Raji (cell line): Measurements from ENCODE around the gene ABCA10.

Experiments
- POLR2A ChIP-seq: IDR thresholded peaks from 2 replicates; pipeline ENCODE4 v1.6.1; 2011; ENCODE audit warnings: low read depth, low read length, control low read depth; ENCODE audit not compliant: insufficient read depth

The ABCA10 gene

GRCh38 chr17:69232650-69233049 lies 4.0 kb upstream of the ABCA10 start:
- no peak for TF ChIP-seq POLR2A

GRCh38 chr17:69231521-69231920 lies 2.9 kb upstream of the ABCA10 start:
- TF ChIP-seq POLR2A = no peak

DNA sequence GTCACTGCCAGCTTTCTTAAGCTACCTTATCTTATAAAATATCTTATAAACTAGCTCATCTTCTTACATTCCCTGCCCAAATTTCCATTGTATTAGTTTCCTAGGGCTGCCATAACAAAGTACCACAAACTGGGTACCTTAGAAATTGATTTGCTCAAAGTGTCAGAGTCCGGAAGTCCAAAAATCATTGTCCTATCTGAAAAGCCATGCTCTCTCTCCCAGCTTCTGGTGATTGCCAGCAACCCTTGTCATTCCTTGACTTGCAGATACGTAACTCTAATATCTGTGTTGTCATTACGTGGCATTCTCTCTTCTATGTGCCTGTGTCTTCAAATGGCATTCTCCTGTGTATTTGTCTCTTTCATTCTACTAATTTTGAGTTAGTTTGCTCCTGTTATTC lies 2.3 kb upstream of the ABCA10 start:
- TF ChIP-seq POLR2A = no peak

DNA sequence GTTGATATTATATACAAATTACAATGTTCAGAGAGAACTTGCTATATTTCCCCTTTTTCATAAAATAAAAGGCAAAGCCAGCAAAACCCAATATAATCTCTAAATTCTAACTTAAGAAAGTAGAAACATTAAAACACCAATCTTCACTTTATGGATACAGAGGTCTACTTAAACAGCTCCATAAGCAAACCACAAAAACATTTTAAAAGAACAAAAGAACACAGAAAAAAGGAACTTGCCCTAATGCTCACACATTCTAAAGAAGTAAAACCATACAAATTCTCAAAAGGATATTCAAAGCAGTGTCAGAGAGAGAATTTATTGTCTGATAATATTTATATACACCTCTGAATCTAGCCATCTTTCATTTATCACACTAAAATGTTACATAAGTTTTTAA lies 606 bp downstream of the ABCA10 start:
- no peak for TF ChIP-seq POLR2A

GRCh38 chr17:69227541-69227940 lies 1.1 kb downstream of the ABCA10 start:
- TF ChIP-seq POLR2A = no peak

- TF ChIP-seq POLR2A = no peak
Observed at GRCh38 chr17:69223809-69224208, 4.8 kb downstream of the ABCA10 start.

DNA sequence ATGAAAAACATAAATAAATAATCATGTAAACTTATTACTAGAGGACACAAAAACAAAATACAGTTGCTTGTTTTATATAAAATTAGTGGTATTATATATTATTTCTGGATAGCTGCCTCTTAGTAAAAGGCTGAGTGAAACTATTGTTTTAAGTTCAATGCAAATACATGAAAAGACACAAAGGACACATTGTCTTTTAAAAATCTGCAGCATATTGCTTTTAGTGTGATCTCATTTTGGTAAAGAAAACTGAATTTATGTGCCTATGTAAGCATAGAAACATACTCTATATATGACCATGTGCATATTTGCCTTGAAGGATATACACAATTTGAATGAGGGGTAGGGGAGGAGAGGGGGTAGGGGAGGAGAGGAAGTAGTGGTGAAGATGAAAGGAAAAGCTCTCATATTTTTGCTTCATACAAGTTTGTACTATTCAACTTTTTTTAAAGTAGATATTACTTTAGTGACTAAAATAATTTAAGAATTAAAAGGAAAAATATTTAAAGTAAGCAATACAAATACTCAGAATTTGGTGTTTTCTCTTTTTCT lies 5.8 kb downstream of the ABCA10 start:
- TF ChIP-seq POLR2A = no peak

DNA sequence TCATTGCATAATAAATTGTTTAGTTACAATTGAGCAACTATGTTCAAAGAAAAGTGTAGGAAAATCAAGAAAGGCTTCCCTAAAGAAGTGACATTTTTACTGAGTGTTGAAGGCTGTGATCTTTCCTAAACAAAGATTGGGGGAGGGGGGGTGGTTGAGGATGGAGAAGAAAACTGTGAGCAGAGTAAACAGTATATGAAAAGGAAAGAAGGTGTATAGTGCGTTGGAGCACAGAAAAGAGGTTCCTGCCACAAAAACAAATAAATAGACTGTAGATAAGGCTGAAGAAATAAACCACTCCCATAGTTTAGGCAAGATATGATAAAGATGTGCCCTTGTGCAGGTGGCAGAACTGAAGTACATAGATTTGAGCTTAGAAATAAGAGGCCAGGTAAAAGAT lies 8.5 kb downstream of the ABCA10 start:
- no peak for TF ChIP-seq POLR2A

DNA sequence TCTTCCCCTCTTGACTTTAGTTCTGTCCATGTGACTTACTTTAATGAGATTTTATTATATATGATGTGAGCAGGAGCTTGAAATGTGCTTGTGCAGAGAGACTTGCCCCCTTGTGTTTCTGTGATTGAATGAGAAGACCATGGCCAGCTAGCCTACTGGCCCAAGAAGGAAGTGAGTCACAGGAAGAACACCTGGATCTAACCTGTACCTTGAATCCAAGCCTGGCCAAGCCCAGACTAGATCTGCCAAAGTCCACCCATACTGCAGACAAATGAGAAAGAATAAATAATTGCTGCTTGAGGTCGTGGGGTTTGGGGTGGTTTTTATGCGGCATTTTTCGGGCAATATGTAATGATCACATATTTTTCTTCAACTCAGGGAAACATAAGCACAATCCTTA lies 9.6 kb downstream of the ABCA10 start:
- no peak for TF ChIP-seq POLR2A

- TF ChIP-seq POLR2A = no peak
Observed at GRCh38 chr17:69213059-69213813, 15.4 kb downstream of the ABCA10 start.

DNA sequence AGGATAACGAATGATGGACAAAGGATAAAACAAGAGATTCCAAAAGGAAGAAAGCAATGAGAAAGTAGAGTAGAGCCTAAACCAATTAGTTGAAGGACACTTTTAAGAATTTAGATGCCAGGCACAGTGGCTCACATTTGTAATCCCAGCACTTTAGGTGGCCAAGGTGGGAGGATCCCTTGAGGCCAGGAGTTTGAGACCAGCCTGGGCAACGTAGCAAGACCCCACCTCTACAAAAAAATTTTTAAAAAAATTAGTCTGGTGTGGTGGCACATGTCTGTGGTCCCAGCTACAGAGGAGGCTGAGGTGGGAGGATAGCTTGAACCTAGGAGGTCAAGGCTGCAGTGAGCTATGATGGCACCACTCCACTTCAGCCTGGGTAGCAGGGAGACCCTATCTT lies 20.0 kb downstream of the ABCA10 start:
- TF ChIP-seq POLR2A = no peak

- no peak for TF ChIP-seq POLR2A
Observed at GRCh38 chr17:69207151-69207550, 21.5 kb downstream of the ABCA10 start.

DNA sequence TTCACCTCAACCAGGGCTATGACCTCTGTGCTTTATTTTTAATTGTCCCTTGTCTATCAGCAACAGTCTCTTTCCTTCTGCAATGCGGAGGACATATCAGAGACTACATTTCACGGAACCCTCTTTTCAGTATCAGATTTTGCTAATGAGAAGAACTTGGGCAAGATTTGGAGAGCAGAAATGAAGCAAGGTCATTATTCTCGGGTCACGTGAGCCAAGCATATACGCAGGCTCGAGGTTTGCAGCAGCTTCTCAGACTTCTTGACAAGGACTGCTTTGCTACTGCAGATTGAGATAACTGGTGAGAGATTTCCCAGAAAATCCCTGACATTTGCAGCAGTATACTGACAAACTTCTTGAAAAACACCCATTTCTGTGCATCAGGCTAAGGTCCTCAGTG lies 30.4 kb downstream of the ABCA10 start:
- TF ChIP-seq POLR2A = no peak

GRCh38 chr17:69192754-69193153 lies 35.9 kb downstream of the ABCA10 start:
- TF ChIP-seq POLR2A = no peak

- TF ChIP-seq POLR2A = no peak
Observed at GRCh38 chr17:69188796-69189195, 39.8 kb downstream of the ABCA10 start.

DNA sequence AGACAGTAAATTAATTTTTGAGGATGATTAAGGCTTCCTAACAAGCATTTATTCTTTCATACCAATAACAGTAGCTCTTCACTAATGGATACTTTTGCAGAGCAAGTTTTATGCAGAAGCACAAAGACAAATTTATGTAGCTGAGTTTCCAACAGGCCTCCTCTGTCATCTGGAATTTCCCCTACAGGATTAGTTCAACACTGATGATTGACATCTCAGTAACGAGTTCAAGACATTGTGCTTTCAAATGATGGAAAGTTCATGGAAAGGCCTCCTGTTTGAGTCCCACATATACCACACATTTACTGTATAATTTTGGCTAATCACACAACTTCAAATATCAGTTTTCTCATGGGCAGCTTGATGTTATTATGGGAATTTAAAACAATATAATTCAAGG lies 40.6 kb downstream of the ABCA10 start:
- no peak for TF ChIP-seq POLR2A

- TF ChIP-seq POLR2A = no peak
Observed at GRCh38 chr17:69187294-69187693, 41.3 kb downstream of the ABCA10 start.
